ENCODE results near the gene COL26A1.

GRCh38 chr7:101321491-101322401, 40.9 kb upstream of the COL26A1 start, which contains the start of gene IFT22:
- TF ChIP-seq CTCF (IDR thresholded peaks at IDR 0.05) (peak in 4 of 5 experiments; percentile 8 to 42 (median 25)), EP300 (IDR thresholded peaks at IDR 0.05; ENCODE audit: low read depth) (no peak), POLR2A (IDR thresholded peaks at IDR 0.05) (peak; percentile 51)

Data from transverse colon (tissue), 3 donors.